Measurements from ENCODE around the gene OSBPL3. TPM values are rescaled to one million over a fixed set of nuclear protein-coding genes. Genes with fewer than 3 reads are reported as not detected.

The OSBPL3 gene
- total RNA-seq, 1 donor from 2014 or later: 8.0 TPM

DNA sequence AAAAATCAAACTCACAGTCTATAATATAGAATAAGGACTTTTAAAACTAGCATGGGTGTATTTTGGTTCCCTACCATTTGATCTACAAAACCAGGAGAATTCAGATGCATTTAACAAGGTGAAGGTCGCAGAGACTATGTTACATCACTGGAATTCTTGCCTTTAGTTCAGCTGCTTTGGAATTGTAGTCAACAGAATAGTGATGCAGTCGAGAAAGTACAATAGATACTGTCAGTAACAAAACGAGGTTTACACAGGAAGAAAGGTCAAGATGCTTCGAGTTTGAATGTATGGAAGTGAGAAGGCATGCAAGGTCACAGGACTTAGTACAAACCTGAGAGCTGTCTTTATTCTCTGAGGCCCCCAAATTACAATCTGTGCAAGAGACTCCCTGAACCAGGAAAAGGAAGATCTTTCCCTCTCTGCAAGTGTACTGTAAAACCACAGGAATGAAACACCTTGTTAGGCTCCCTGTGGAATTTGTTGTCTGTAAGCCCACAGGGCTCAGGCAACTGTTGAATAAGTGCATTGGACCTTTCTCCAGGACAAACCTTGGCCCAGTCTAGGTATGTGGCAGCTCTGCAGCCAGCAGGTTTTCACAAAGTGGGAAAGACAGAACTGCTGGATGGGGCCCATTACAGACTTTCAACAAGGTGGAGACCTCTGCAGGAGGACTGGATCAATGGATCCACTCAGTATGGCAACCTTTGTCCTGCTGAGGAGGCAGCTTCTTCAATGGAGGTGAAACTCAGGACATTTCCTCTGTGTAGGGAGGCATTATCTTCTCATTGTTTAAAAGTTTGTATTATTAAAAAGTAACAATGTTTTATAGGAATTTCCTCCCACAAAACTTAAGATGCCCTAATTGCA is 121.6 kb downstream of the OSBPL3 start:
- Mint-ChIP-seq H3K4me3 (no peak overlapping the region), H3K27me3 (ENCODE audit: insufficient read depth, low read depth) (no peaks in the 10 kb centered on the region), H3K36me3 (peaks cover 15% of the 10 kb centered on the region), H3K27ac (no peak overlapping the region), H3K9me3 (no peaks in the 10 kb centered on the region), H3K4me1 (peaks cover 5% of the 10 kb centered on the region)
- Histone ChIP-seq H3K79me2 (ENCODE audit: low read depth) (no peaks in the 10 kb centered on the region), H3K27ac (no peak overlapping the region), H4K20me1 (ENCODE audit: low read depth) (no peaks in the 10 kb centered on the region), H3F3A (ENCODE audit: low read depth) (no peaks in the 10 kb centered on the region), H3K4me1 (no peaks in the 10 kb centered on the region), H3K36me3 (no peaks in the 10 kb centered on the region), H3K27me3 (no peaks in the 10 kb centered on the region), H3K9ac (no peak overlapping the region), H3K9me3 (ENCODE audit: low read depth) (no peaks in the 10 kb centered on the region), H3K4me2 (no peak overlapping the region), H2AFZ (replicated peaks) (no peak overlapping the region), H3K4me3 (no peak overlapping the region)
- no peak for TF ChIP-seq EZH2 (IDR thresholded peaks at IDR 0.05)
- DNase-seq (ENCODE audit: low spot score): peak; percentile 11

DNA sequence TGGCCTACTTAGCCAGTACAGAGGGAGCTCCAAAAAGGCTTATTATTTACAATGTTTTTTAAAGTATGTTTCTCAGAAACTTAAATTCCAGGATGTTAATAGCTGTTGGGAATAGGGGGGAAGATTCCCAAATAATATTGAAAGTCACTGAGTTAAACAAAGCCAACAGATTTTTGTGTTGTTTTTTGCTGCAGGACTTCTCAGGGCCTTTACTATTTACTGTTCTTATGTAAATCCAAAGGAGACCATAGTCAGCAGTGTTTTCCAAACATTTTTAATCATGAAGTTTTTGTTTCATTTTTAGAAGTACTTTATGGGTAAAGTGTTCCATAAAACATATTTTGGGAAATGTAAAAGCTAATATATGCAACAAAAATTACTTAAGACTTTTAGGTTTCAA is 122.4 kb downstream of the OSBPL3 start:
- H3K9me3 Mint-ChIP-seq: no peaks in the 10 kb centered on the region
- TF ChIP-seq, protein P1, sequence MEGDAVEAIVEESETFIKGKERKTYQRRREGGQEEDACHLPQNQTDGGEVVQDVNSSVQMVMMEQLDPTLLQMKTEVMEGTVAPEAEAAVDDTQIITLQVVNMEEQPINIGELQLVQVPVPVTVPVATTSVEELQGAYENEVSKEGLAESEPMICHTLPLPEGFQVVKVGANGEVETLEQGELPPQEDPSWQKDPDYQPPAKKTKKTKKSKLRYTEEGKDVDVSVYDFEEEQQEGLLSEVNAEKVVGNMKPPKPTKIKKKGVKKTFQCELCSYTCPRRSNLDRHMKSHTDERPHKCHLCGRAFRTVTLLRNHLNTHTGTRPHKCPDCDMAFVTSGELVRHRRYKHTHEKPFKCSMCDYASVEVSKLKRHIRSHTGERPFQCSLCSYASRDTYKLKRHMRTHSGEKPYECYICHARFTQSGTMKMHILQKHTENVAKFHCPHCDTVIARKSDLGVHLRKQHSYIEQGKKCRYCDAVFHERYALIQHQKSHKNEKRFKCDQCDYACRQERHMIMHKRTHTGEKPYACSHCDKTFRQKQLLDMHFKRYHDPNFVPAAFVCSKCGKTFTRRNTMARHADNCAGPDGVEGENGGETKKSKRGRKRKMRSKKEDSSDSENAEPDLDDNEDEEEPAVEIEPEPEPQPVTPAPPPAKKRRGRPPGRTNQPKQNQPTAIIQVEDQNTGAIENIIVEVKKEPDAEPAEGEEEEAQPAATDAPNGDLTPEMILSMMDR (IDR thresholded peaks at IDR 0.05): no peak
- TF ChIP-seq EZH2phosphoT487 (IDR thresholded peaks at IDR 0.05) (no peak), EZH2 (IDR thresholded peaks at IDR 0.05) (no peak)

DNA sequence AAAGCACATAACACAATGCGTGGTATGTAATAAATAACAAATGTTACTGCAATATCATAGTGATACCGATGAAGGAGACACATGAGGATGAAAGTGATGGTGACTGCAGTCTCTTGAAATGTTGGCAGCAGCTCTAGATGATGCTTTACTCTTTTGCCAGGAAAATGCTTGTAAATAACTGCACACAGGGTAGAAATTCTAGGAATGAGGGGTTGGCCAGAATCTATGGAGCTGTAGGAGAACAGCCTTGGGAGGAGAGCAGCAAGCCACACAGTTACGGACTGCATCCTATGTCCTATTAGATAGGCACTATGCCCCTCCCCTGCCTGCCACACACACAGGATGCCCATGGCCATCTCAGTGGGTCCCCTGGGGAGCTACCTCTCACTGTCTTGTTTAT is 125.1 kb downstream of the OSBPL3 start:
- peaks cover 6% of the 10 kb centered on the region for H3K36me3 Mint-ChIP-seq
- no peak overlapping the region for H3K27ac ChIP-seq
- no peaks in the 10 kb centered on the region for H3K27me3 ChIP-seq
- no peaks in the 10 kb centered on the region for H3K9me3 ChIP-seq (ENCODE audit: low read depth)
- no peaks in the 10 kb centered on the region for H3K36me3 ChIP-seq
- no peaks in the 10 kb centered on the region for H4K20me1 ChIP-seq (ENCODE audit: low read depth)
- no peak overlapping the region for H3K4me3 Mint-ChIP-seq
- no peak overlapping the region for H2AFZ ChIP-seq (replicated peaks)
- no peak overlapping the region for H3K4me3 ChIP-seq
- no peaks in the 10 kb centered on the region for H3K9me3 Mint-ChIP-seq
- no peaks in the 10 kb centered on the region for H3F3A ChIP-seq (ENCODE audit: low read depth)
- no peaks in the 10 kb centered on the region for H3K79me2 ChIP-seq (ENCODE audit: low read depth)
- H3K27ac Mint-ChIP-seq: no peak overlapping the region
- no peak overlapping the region for H3K9ac ChIP-seq
- no peak overlapping the region for H3K4me2 ChIP-seq
- no peaks in the 10 kb centered on the region for H3K27me3 Mint-ChIP-seq (ENCODE audit: insufficient read depth, low read depth)
- TF ChIP-seq, protein P1 (IDR thresholded peaks at IDR 0.05): no peak
- TF ChIP-seq EZH2phosphoT487 (IDR thresholded peaks at IDR 0.05): no peak
- TF ChIP-seq EZH2 (IDR thresholded peaks at IDR 0.05): no peak
- H3K4me1 ChIP-seq: peaks cover 9% of the 10 kb centered on the region
- peaks cover 21% of the 10 kb centered on the region for H3K4me1 Mint-ChIP-seq
- no peak for DNase-seq (ENCODE audit: low spot score)

More for the DNA sequence above, 122.4 kb downstream of the OSBPL3 start:
- Histone ChIP-seq H3K9ac (no peak overlapping the region), H3K4me3 (no peak overlapping the region), H4K20me1 (ENCODE audit: low read depth) (no peaks in the 10 kb centered on the region), H2AFZ (replicated peaks) (no peak overlapping the region), H3K27me3 (no peaks in the 10 kb centered on the region), H3K4me2 (no peak overlapping the region), H3K79me2 (ENCODE audit: low read depth) (no peaks in the 10 kb centered on the region), H3K36me3 (no peaks in the 10 kb centered on the region), H3K4me1 (no peaks in the 10 kb centered on the region), H3K27ac (no peak overlapping the region), H3K9me3 (ENCODE audit: low read depth) (no peaks in the 10 kb centered on the region), H3F3A (ENCODE audit: low read depth) (no peaks in the 10 kb centered on the region)
- peaks cover 14% of the 10 kb centered on the region for H3K36me3 Mint-ChIP-seq
- DNase-seq (ENCODE audit: low spot score): no peak
- no peak overlapping the region for H3K4me3 Mint-ChIP-seq
- H3K27ac Mint-ChIP-seq: no peak overlapping the region
- H3K27me3 Mint-ChIP-seq (ENCODE audit: insufficient read depth, low read depth): no peaks in the 10 kb centered on the region
- H3K4me1 Mint-ChIP-seq: peaks cover 6% of the 10 kb centered on the region

DNA sequence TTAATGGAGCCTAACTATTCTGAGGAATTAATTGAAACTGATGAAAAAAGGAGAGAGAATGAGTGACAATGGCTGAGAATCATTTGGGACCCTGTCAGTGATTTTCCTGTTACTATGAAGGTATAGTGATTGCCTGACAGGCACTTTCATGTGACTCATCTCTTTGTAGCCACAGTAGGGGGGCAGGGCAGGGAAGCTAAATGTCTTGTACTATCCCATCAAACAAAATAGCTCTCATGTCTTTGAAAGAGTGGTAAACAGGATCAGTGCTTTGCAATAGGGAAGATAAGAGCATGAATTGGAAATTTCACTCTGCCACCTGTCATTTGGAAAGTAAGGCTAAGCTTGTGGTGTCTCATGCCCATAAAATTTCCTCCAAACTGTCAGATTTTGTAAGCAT is 128.2 kb downstream of the OSBPL3 start:
- Histone ChIP-seq H3K4me3 (no peak overlapping the region), H3K27me3 (no peaks in the 10 kb centered on the region), H3K4me1 (peaks cover 9% of the 10 kb centered on the region), H4K20me1 (ENCODE audit: low read depth) (no peaks in the 10 kb centered on the region), H3K79me2 (ENCODE audit: low read depth) (no peaks in the 10 kb centered on the region), H3F3A (ENCODE audit: low read depth) (no peaks in the 10 kb centered on the region), H3K27ac (no peak overlapping the region), H3K4me2 (no peak overlapping the region), H3K9ac (no peak overlapping the region), H2AFZ (replicated peaks) (no peak overlapping the region), H3K9me3 (ENCODE audit: low read depth) (no peaks in the 10 kb centered on the region), H3K36me3 (no peaks in the 10 kb centered on the region)
- peaks cover 22% of the 10 kb centered on the region for H3K4me1 Mint-ChIP-seq
- peaks cover 2% of the 10 kb centered on the region for H3K27me3 Mint-ChIP-seq (ENCODE audit: insufficient read depth, low read depth)
- no peaks in the 10 kb centered on the region for H3K9me3 Mint-ChIP-seq
- H3K36me3 Mint-ChIP-seq: peaks cover 6% of the 10 kb centered on the region
- no peak overlapping the region for H3K4me3 Mint-ChIP-seq
- TF ChIP-seq EZH2phosphoT487 (IDR thresholded peaks at IDR 0.05) (no peak), EZH2 (IDR thresholded peaks at IDR 0.05) (no peak)
- TF ChIP-seq, protein P1 (IDR thresholded peaks at IDR 0.05): no peak
- DNase-seq (ENCODE audit: low spot score): no peak
- H3K27ac Mint-ChIP-seq: no peak overlapping the region

Measured in neural progenitor cell (in vitro differentiated cells).